Occipital lobe (tissue), 2 donors: ENCODE measurements around the gene NRN1. TPM values are rescaled to one million over a fixed set of nuclear protein-coding genes. Genes with fewer than 3 reads are reported as not detected.

Experiments used
- DNase-seq: peaks from one replicate; lab custom pipeline; 2025; lab: John Stamatoyannopoulos, UW
- total RNA-seq: library from RNA; depleted of rRNA; stranded (reverse); fragments of >200 nt; gene quantifications from one replicate; pipeline ENCODE4 v1.2.3, GENCODE V29; 2014

Gene NRN1
- total RNA-seq, 1 donor from 2014 or later: 17.9 TPM

DNA sequence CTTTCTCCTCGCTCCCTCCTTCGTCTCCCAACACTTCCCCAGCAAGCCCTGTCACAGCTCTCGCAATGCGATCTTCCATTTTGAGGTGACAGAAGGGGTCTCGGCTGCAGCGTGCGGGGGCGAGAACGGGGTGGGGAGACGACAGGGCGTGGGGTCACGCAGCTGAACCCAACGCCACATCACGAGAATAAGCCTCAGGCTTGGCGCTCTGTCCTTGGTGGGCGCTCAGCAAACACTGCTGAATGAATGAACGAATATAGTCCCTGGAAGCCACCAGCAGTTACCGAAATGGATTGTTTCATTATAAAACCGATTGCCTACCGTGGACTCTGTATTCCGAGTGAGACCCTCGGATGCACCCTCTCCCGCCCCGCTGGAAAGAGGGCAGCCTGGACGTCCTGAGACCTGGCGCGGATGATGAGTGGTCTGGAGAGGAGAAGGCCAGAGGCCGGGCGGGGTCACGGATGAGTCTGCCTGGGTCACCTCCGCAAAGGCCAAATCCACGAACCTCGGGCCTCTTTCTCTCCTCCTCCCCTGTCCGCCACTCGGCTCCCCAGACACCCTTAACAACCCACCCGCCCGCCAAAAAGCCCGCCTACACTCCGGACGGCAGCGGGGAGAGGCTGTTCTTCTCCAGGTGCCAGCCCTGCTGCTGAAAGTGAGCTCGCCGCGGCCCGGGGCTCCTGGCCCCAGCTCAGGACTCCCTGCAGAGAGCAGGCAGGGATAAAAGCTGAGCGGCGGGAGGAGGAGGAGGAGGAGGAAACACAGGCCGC is 3.7 kb downstream of the NRN1 start:
- DNase-seq: peak; percentile 35

DNA sequence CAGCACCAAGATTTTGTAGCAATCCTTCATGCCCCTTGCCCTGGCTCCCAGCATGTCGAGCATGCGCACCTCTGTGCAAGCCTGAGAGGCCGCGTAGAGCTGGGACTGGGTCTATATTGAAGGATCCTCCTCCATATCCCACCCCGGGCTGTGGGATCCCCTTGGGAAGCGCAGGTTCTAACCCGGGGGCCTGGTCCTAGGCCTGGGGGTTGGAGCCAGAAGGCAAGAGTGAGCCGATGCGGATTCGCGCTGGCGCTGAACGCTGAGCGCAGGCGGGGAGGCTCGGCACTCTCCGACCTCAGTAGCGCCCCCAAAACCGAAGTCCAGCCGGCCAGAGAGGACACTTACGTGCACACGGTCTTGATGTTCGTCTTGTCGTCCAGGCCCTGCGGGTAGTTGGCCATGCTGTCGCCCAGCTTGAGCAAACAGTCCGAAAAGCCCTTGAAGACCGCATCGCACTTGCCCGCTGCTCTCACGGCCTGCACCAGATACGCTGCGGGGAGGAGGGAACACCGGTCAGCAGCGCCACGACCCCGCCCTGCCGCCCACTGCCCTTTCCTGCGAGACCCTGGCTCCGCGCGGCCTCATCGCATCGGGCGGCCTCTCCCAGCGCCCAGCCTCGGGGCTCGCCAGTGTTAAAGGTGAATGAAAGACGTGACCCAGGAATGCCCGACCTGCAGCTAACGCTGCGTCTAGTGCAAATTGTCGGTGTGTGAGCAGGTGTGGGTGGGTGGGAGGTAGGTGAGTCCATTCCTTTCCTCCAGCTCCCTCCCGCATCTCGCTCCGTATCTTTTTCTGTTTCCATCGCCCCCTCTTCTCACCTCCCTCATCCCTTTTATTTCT is 4.5 kb downstream of the NRN1 start:
- DNase-seq: no peak

DNA sequence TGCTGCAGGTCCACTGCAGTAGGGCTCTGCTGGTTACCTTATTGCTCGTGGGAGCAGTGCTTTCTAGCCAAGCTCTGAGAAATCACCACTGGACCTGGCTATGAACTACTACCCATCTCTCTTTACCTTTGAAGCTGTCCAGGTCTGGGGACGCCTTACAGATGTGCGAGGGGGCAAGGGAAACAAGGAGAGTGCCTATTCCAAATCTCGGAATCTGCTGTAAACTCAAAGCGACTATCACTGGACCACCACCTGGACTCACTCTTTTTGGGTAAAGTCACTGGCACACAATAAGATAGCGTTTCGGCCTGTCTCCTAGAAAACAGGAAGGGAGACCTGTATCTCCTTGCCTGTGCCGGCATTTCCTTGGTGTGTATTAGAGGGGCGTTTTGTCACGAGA is 5.3 kb downstream of the NRN1 start:
- no peak for DNase-seq

DNA sequence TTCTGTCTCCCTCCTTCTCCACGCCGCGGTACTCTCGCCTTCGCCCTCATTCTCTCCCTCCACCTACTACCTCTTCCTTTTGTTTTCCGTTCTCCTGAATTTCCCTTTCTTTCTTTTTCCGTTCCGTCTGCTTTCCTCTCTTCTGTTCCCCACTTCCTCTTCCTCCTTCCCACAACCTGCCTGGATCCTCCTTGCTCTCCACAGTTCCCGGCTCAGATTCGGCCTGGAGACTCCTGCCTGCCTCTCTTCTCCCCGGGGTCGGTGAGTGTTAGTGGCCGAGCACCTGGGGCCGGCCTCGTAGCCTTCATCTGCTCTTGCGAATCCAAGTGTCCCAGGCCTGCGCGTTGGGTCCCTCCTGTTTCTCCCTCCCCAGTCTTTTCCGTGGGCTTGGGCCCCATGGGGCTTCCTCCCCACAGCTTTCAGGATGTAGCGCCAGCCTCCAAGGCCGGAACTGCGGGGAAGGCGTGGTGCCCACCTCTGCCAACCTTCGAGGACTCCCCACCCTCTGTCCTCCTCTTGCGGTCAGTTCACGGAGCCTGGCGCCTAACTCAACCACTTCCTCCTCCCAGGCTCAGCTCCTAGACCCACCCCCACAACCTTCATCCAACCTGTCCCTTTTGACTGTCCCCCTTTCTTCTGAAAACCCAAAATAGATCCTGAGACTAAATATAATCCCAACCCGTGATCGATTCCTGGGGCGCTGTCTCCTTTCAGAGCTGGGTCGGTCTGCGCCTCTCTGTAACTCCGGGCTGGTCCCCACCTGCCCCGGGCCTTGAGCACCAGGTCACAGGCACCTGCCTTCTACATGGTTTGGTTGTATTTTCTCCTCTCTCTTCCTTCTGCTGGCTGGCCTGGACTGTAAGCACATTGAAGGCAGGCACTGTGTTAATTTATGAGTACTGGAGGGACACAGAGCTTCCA is 6.8 kb downstream of the NRN1 start:
- DNase-seq: no peak

DNA sequence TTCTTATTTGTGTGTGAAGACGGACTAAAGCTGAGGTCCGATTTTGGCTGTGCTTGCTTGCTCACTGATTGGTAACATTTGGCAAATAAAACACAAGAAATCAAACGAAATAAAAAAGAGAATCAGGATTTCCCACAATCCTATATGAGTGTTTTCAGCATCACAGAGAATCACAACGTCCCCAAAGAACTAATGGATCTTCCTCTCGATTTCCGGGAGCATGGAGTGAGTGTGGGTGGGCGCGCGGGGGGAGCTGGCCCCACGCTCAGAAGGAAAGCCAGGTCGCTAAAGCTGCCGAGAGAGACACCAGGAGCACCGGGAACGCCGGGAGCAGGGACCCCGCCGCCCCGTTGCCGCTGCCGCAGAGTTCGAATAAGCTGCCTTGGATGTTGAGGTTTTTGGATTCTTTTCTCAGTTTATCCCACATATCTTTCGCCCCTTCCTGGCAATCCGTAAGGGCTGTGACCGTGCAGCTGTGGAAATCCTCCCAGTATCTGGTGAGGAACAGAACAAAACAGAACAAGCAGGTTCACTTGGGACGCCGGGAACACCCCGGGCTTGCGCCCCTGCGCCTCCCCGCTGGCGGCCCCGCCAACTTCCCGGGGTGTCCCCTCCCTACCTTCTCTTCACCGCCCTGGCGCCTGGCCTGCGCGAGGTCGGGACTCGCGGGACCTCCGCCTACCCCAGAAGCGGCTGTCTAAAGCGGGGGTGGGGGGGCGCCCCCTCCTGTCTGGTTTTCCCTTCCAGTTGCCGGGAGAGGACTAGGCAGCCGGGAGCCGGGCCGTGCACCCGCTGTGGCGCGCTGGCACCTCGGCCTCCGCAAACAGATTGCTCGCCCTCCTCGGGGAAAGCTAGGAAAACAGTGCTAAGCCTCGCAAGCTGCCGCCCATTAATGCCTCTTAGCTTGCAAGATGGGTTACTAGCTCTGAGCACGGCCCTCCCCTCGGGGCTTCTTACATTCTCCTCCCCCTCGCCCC is 7.7 kb downstream of the NRN1 start:
- DNase-seq: no peak

DNA sequence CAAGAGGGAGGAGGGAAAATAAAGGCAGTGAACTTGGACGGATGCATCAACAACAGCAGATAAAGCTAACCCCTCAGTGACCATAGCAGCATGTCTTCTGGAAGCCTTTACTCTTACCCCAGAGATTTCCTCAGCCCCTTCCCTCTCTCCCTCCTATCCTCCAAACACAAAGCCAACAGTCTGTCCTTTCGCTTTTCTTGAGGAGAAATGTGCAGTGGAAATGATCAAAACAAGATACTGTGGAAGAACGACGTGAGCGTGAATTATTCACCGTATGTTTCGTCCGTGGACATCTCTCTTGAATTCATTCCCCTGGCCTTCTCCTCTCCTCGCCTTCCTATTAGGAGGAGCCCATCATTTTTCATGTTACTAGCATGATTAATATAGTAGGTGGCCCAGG is 8.5 kb downstream of the NRN1 start:
- DNase-seq: no peak

DNA sequence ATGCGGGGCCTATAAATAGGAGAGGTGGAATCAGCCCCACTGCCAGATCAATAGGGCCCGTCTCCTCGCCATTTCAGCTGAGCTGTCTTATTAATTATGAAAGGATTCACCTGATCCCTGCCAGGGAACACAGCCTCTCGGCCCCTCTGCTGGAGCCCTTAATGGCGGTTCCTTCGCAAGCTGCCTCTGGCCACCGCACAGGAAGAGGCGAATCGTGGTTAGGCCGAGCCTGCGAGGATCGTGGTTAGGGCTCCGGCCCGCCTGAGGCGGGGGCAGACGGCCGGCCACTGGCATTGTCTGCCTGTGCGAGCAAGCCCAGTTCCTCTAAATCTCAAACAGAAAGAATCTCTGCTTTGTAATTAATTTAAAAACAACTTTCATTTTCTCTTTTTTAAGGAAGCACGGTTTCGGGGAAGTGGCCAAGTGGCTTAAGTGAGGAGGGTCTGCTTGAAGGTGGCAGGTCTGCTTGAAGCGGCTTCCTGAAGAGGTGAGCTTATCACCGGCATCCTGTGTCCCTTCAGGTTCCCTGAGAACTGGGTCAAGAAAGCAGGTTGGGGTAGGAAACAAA is 9.2 kb downstream of the NRN1 start:
- no peak for DNase-seq

DNA sequence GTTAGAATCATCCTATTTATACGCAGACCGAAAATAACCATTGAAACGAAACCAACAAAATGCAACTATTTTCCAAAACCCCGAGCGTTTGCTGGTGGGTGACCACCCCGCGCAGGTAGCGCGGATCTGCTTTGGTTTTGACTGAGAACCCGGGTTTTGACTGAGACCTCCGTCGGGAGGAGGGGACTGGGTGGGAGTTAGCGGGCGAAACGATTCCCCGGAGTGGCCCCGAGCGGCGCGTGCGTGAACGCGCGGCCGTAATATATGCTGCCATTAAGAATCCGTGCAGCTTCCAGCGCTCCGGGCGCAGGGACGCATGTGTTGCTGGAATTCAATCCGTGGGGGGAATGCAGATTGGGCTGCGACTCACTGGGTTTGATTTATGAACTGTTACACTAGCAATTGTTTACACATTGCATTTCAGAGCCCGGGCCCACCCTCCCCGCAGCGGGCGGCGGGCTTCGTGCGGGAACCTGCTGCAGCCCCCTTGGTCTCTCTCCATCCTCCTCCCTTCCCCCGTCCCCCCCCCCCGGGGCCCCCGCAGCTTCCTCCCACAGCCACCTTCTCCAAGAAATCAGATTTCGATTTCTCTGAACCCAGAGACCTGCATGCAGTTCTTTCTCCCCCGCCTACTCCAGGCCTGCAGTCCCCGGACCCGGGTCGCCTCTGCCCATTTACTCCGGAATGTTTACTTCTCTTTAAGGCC is 9.9 kb downstream of the NRN1 start:
- no peak for DNase-seq

DNA sequence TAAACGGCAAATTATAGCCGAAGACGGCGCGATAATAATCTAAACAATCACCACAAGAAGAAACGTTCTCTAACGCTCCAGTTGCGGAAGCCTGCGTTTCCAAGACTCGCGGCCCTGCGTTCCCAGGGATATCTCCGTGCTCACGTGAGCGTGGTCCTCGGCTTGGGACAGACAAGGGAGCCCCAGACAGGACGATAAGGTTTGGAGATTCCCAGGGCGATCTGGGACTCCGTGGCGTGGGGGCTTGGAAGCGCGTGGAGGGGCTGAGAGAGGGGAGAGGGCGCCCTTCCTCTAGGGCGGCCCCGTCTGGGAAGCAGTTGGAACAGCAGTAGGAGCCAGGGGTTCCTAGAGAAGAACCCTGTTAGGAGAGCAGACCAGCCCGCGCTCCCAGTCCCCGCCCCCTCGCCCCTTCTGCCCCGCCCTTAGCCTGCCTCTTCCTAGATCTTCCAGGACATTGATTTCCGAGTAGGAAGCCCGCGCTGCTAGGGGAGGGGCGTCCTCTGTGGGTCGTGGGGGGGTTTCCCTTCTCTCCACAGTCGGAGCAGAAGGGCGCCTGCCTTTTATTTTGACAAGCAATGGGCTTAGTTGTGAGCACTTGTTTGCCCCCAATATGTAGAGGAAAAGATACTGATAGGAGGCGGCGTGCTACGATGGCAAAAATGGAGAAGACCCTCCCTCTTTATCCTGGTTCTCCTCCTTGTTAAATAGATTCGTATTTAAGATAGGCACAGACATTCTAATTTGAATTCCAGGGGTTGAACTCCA is 10.6 kb downstream of the NRN1 start:
- DNase-seq: peak; percentile 48

DNA sequence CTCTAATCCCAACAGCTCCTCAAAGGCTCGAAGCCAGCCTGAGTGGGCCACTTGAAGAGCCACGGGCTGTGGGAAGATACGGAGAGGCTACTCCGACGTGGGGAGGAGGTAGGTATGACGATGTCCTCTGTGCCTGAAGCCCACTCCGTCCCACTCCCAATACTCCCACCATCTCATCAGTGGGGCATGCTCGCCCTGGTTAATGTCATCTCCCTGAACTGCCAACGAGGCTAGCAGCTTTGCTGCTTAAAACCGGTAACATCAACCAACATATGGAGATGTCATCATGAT is 11.1 kb downstream of the NRN1 start:
- DNase-seq: no peak

DNA sequence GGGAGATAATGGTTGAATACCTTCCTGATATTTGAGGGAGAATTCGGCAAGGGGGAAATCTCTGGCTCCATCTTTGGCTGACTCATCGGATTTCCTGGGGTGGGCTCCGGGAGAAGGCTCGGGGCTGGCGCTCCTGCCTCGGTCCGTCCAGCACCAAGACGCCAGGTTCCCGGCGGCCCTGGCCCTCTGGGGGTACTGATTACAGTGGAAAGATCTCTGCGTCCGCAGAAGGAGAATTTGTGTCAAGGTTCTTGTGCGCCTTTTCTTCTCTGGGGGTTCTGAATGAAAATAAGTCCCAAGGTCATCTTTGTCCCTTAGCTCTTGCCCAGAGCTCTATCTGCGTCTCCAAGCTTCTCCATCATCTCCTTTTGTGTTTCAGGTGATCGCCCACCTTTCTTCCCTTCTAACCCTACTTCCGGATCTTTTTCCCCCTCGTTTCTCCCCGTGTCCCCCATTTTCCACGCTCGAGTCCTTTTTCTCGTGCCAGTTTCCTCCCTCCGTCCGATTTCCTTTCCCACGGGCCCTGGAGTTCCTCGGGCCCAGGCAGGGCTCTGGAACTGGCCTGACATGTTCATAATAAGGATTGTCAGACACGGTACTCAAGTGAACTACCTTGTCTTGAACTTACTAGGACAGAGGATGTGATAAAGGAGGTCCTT is 11.6 kb downstream of the NRN1 start:
- DNase-seq: no peak

DNA sequence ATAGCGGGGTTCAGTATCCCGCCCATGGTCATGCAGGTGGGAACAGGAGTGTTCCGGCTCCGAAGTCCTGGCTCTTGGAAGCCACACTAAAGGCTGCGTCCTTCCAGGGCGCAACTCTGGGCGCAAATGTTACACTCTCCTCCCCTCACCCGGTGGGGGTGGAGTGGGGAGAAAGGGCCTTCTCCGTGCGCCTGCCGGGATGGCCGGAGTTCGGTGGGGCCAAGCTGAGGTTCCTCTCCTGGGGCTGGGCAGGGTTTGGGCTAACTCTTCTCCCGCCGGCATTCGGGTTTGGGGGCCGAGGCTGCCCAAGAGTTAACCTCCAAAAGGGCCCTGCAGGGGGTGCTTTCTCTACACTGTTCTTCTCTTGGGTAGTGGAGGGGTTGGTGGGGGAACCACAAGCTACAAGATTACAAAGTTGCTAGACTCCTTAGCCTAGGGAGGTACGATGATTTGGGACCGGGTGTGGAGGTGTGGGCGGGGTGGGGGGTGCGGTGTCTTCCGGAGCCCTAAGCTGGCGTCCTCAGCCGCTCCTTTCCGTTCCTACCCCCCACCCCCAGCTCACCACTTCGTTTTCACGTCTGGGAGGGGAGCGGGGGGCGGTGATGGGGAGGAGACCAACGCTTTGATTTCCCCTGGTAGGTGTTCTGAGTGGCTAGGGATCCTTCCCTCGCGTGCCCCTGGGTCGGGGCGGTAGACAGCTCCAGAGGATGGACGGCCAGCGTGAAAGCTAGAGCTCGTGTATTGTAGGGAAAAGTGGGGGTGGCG is 12.3 kb downstream of the NRN1 start:
- DNase-seq: no peak

DNA sequence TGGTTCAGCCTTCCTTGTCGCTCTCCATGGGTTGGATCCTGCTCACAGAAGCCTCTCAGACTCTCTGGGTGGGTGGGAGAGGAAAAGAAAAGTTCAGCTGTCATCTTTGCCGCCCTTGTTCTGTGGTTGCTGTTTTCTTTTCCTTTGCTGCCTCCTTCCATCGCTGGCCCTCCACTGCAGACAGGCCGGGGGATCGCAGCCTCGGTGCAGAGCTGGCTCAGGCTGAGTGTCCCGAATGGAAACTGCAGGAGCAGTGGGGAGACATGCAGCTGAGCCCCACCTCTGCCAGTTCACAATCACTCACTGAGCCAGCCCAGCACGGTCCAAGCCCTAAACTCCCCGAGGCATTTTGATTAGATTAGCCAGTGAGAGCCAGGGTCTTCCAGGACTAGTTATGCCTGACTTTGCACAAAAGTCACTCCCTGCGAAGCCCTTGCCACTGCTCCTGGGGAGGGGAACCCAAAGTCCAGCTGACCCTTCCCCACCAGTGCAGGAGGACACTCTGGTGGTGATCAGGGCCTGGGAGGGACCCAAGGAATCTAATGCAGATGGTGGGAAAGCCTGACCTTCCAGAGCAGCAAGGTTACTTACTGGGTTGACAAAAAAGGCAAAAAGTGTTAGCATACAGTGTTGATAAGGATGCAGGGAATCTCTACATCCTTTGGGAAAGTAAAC is 14.0 kb downstream of the NRN1 start:
- no peak for DNase-seq

DNA sequence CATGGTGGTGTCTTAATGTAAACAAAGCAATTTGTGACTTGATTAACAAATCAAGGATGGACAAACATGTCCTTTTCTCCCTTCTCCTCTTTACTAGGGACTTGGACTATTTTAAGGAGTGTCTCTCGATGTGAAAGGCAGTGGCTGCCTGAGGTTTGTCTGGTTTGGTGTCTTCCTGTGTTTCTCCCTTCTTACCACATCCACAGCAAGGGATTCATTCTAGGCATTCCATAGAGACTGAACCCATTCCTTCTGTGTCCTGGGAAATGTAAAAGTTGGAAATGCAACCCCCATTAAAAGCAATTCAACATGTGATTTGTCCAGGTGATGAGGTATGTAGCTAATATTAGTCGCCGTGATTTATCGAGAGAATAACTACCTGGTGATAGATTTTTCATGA is 15.9 kb downstream of the NRN1 start:
- DNase-seq: no peak

DNA sequence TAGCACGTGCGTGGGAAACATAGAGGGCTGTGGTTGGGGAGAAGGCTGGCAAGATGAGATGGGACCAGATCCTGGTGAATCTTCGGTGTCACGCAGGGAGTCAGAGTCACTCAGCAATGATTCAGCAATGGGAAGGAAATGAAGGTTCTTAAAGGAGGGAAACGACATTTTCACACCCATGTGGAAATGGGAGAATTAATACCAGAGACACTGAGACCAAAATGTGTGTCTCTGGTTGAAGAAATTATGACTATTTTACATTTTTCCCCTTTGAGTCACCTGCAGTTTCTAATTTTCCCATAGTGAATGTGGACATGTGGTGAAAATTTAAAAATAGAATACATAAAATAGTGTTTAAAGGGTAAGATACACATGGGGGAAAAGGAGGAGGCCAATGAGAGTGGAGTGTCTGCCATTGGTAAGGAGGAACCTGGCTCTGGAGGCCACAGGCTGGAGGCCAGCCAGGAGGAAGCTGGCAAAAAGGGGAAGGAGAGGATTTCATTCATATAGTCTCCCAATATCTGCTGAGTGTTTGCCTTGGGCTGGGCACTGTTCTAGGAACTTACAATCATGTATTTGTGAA is 17.5 kb downstream of the NRN1 start:
- no peak for DNase-seq

DNA sequence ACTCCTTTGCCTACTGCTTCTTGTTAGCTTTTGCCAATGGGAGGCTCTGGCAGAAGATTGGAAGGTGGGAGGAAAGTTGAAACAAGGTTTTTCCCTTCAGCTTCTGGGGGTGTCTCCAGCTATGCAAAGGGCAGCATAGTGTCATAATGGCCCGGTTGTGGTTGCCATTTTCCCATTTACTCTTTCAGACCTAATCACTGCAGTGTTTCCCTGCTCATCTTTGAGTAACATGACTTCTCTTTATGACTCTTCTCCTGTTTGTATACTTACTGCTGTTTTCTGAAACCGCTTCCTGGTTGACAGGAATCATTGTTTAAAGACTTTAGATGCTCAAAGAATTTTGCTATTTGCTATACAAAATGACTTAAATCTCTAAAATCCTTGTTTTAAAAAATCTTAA is 19.9 kb downstream of the NRN1 start:
- no peak for DNase-seq
